CD4-positive, CD25-positive, alpha-beta regulatory T cell (primary cell): ENCODE data around the gene DERA. TPM values are rescaled to one million over a fixed set of nuclear protein-coding genes. Genes with fewer than 3 reads are reported as not detected.
"Not testable (repeated sequence)": the region's sequence is repeated elsewhere in the genome, so short reads cannot be mapped to it uniquely, and the experiment has no call there.

Experiments
- ATAC-seq, 2 donors: fragments of 150-1000 bp; cut with Tn5 transposase; one replicate each; pipeline ENCODE4 v1.10.0; 2021; ENCODE audit warnings: low read depth in 2 of 2, moderate number of reproducible peaks in 2 of 2, moderate library complexity in 1 of 2
- DNase-seq, 3 donors: peaks; one replicate each; pipeline versions ENCODE4 v3.0.0 to v3.0.0-alpha.2; 2012 to 2022; ENCODE audit warnings: mixed read lengths in 1 of 3
- H3K27ac ChIP-seq: one replicate; pipeline ENCODE4 v1.7.0; 2013; ENCODE audit warnings: mild to moderate bottlenecking, low read length; ENCODE audit not compliant: insufficient read depth, poor library complexity, severe bottlenecking
- H3K27me3 ChIP-seq: one replicate; pipeline ENCODE4 v1.7.0; 2013; ENCODE audit warnings: low read length; ENCODE audit not compliant: control insufficient read depth, insufficient read depth
- H3K36me3 ChIP-seq: one replicate; pipeline ENCODE4 v1.7.0; 2013; ENCODE audit warnings: mild to moderate bottlenecking, low read length, moderate library complexity; ENCODE audit not compliant: control insufficient read depth, insufficient read depth
- H3K4me1 ChIP-seq: 2 replicates; pipeline ENCODE4 v1.7.0; 2013; ENCODE audit warnings: mild to moderate bottlenecking, low read length; ENCODE audit not compliant: insufficient read depth, control insufficient read depth, poor library complexity, severe bottlenecking
- H3K4me3 ChIP-seq: one replicate; pipeline ENCODE4 v1.7.0; 2013; ENCODE audit warnings: low read depth, mild to moderate bottlenecking, low read length, moderate library complexity
- H3K9me3 ChIP-seq, 2 experiments: 1 replicate in 1 of 2; 2 replicates in 1 of 2; pipeline ENCODE4 v1.7.0; 2013; ENCODE audit warnings: low read length in 2 of 2, mild to moderate bottlenecking in 1 of 2, moderate library complexity in 1 of 2; ENCODE audit not compliant: control insufficient read depth in 2 of 2
- H3K27ac Mint-ChIP-seq, 3 donors: one replicate each; pipeline ENCODE4 v1.8.0; 2020 to 2022; ENCODE audit warnings: mild to moderate bottlenecking in 3 of 3, mixed read lengths in 3 of 3, moderate library complexity in 2 of 3
- H3K27me3 Mint-ChIP-seq: one replicate; pipeline ENCODE4 v1.8.0; 2022; ENCODE audit warnings: mild to moderate bottlenecking, mixed read lengths
- H3K36me3 Mint-ChIP-seq: one replicate; pipeline ENCODE4 v1.8.0; 2020; ENCODE audit warnings: mixed read lengths
- H3K4me1 Mint-ChIP-seq, 4 donors: one replicate each; pipeline ENCODE4 v1.8.0; 2020 to 2022; ENCODE audit warnings: mixed read lengths in 4 of 4, mild to moderate bottlenecking in 1 of 4
- H3K4me3 Mint-ChIP-seq, 4 donors: one replicate each; pipeline ENCODE4 v1.8.0; 2020 to 2022; ENCODE audit warnings: mild to moderate bottlenecking in 4 of 4, mixed read lengths in 4 of 4, moderate library complexity in 3 of 4
- H3K9me3 Mint-ChIP-seq, 7 donors: one replicate each; pipeline ENCODE4 v1.8.0; 2020 to 2022; ENCODE audit warnings: mixed read lengths in 7 of 7, mild to moderate bottlenecking in 3 of 7, moderate library complexity in 2 of 7
- polyA plus RNA-seq, 4 donors: library from polyadenylated mRNA; unstranded; fragments of 300-500 nt; fragmentation: Illumina TruSeq; gene quantifications; one replicate each; pipeline ENCODE4 v1.2.3, GENCODE V29; 2021
- total RNA-seq: library from RNA; stranded (reverse); gene quantifications from one replicate; pipeline ENCODE4 v1.2.3, GENCODE V29; 2022

Gene DERA
- total and polyA plus RNA-seq, 5 donors from 2014 or later = 14.8 to 45.5 (median 38.5) TPM

- peaks cover 25% of the 10 kb centered on the region for H3K36me3 Mint-ChIP-seq
- H3K4me3 Mint-ChIP-seq = no peak overlapping the region
- H3K27me3 Mint-ChIP-seq = no peaks in the 10 kb centered on the region
- H3K9me3 ChIP-seq = no peaks in the 10 kb centered on the region
- no peak overlapping the region for H3K4me3 ChIP-seq
- no peak overlapping the region for H3K27ac ChIP-seq
- DNase-seq (no peak), ATAC-seq (no peak)
- H3K27ac Mint-ChIP-seq = no peak overlapping the region
- no peaks in the 10 kb centered on the region for H3K4me1 ChIP-seq
- H3K4me1 Mint-ChIP-seq = peaks cover 0 to 5% (median under 1%) of the 10 kb centered on the region in 4 donors
- H3K27me3 ChIP-seq = no peaks in the 10 kb centered on the region
- peaks cover 0 to 2% (median 0%) of the 10 kb centered on the region in 7 donors for H3K9me3 Mint-ChIP-seq
- H3K36me3 ChIP-seq = no peaks in the 10 kb centered on the region
Measured at GRCh38 chr12:15996948-15997347, 85.8 kb downstream of the DERA start.

DNA sequence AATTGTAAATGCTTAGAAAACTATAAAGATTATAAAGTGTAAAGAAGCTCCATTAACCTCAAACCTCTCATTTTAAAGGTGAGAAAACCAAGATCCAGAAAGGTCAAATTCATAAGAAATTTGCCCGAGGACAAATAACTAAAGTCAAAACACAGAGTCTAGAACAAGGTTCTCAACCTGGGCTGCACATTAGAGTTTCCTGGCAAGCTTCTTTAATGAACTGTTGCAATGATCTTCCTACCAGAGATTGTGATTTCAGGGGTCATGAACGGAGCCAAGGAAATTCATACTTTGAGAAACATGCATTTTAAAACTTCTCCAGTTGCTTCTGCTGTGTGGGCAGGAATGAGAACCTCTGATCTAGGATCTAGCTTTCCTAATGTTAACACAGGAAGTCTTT is 86.8 kb downstream of the DERA start:
- no peak for ATAC-seq

GRCh38 chr12:16002880-16003279 is 91.7 kb downstream of the DERA start:
- H3K36me3 ChIP-seq = no peaks in the 10 kb centered on the region
- no peak overlapping the region for H3K27ac ChIP-seq
- no peaks in the 10 kb centered on the region for H3K9me3 ChIP-seq
- H3K27me3 ChIP-seq = no peaks in the 10 kb centered on the region
- H3K4me1 Mint-ChIP-seq = no peaks in the 10 kb centered on the region
- no peak for DNase-seq
- ATAC-seq = no peak
- H3K9me3 Mint-ChIP-seq = peaks cover 0 to 2% (median 0%) of the 10 kb centered on the region in 7 donors
- H3K27me3 Mint-ChIP-seq = no peaks in the 10 kb centered on the region
- H3K4me3 Mint-ChIP-seq = no peak overlapping the region
- H3K27ac Mint-ChIP-seq = no peak overlapping the region
- H3K36me3 Mint-ChIP-seq = peaks cover 37% of the 10 kb centered on the region
- H3K4me1 ChIP-seq = no peaks in the 10 kb centered on the region
- H3K4me3 ChIP-seq = no peak overlapping the region

More for the DNA sequence above, 86.8 kb downstream of the DERA start:
- DNase-seq = no peak
- H3K4me1 Mint-ChIP-seq = peaks cover 0 to 1% (median 0%) of the 10 kb centered on the region in 4 donors
- Histone ChIP-seq H3K9me3 (no peaks in the 10 kb centered on the region), H3K36me3 (no peaks in the 10 kb centered on the region), H3K27ac (no peak overlapping the region), H3K27me3 (no peaks in the 10 kb centered on the region), H3K4me3 (no peak overlapping the region), H3K4me1 (no peaks in the 10 kb centered on the region)
- no peaks in the 10 kb centered on the region for H3K27me3 Mint-ChIP-seq
- H3K9me3 Mint-ChIP-seq = peaks cover 0 to 2% (median 0%) of the 10 kb centered on the region in 7 donors
- H3K27ac Mint-ChIP-seq = no peak overlapping the region
- peaks cover 23% of the 10 kb centered on the region for H3K36me3 Mint-ChIP-seq
- no peak overlapping the region for H3K4me3 Mint-ChIP-seq

DNA sequence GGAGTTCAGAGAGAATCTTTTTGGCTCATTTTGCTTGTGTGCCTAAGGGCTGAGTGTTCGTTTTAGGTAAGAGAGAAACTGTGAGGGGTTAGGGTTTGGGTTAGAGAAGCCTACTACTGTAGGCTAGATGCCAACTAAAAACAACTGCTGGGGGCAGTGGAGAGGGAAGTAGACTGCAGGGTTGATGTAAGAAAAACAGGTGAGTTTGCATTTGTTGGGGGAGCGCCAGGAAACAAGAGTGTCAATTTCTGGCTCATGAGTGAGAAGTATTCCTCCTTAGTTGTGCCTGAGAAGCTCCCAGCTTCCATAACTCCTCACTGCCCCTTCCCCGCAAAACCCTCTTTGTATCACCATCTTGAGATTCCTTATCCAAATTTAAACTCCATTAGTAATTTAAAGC is 92.3 kb downstream of the DERA start:
- Mint-ChIP-seq H3K36me3 (peaks cover 41% of the 10 kb centered on the region), H3K27ac (no peak overlapping the region), H3K27me3 (no peaks in the 10 kb centered on the region), H3K4me3 (no peak overlapping the region), H3K4me1 (peaks cover 0 to 2% (median 0%) of the 10 kb centered on the region in 4 donors), H3K9me3 (peaks cover 0 to 2% (median 0%) of the 10 kb centered on the region in 7 donors)
- Histone ChIP-seq H3K36me3 (no peaks in the 10 kb centered on the region), H3K9me3 (no peaks in the 10 kb centered on the region), H3K27ac (no peak overlapping the region), H3K4me3 (no peak overlapping the region), H3K27me3 (no peaks in the 10 kb centered on the region), H3K4me1 (no peaks in the 10 kb centered on the region)
- DNase-seq (no peak), ATAC-seq (no peak)

DNA sequence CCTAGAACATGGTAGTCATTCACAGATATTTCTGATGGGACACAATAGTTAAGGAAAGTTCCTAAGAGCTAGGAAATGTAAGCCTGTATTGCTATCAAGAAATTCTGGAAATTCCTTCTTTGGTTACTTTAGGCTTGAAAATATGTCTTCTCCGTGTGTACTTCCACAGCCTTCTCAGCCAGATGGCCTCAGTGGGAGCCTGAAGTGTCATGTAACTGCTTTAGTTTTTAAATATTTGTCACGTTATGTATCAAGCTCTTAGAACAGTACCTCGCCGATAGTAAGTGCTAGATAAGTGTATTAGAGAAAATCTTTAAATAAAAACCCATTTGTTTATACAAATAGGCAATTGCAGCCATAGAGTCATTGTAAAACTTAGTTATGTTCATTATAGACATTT is 95.6 kb downstream of the DERA start:
- H3K9me3 Mint-ChIP-seq = peaks cover 0 to 4% (median 0%) of the 10 kb centered on the region in 7 donors
- no peaks in the 10 kb centered on the region for H3K27me3 Mint-ChIP-seq
- Histone ChIP-seq H3K27ac (no peak overlapping the region), H3K4me1 (no peaks in the 10 kb centered on the region), H3K4me3 (no peak overlapping the region), H3K36me3 (no peaks in the 10 kb centered on the region), H3K9me3 (no peaks in the 10 kb centered on the region), H3K27me3 (no peaks in the 10 kb centered on the region)
- no peak overlapping the region for H3K27ac Mint-ChIP-seq
- ATAC-seq (no peak), DNase-seq (no peak)
- H3K4me1 Mint-ChIP-seq = peaks cover 0 to 2% (median 0%) of the 10 kb centered on the region in 4 donors
- H3K4me3 Mint-ChIP-seq = no peak overlapping the region
- H3K36me3 Mint-ChIP-seq = peaks cover 37% of the 10 kb centered on the region

- peaks cover 47% of the 10 kb centered on the region for H3K36me3 Mint-ChIP-seq
Measured at GRCh38 chr12:16008421-16008824, 97.3 kb downstream of the DERA start.

GRCh38 chr12:16012117-16012516 is 101.0 kb downstream of the DERA start:
- no peak for ATAC-seq
- H3K9me3 ChIP-seq = peaks cover 10 to 19% of the 10 kb centered on the region in 2 experiments
- Mint-ChIP-seq H3K4me1 (peaks cover 0 to 4% (median 1%) of the 10 kb centered on the region in 4 donors), H3K9me3 (peaks cover 6 to 42% (median 19%) of the 10 kb centered on the region in 7 donors), H3K36me3 (peaks cover 57% of the 10 kb centered on the region), H3K27ac (peak overlapping the region in 1 of 3 donors; percentile 34), H3K27me3 (no peaks in the 10 kb centered on the region), H3K4me3 (no peak overlapping the region)
- no peak for DNase-seq
- no peak overlapping the region for H3K27ac ChIP-seq
- no peaks in the 10 kb centered on the region for H3K27me3 ChIP-seq
- H3K4me3 ChIP-seq = no peak overlapping the region
- H3K4me1 ChIP-seq = no peaks in the 10 kb centered on the region
- peaks cover 4% of the 10 kb centered on the region for H3K36me3 ChIP-seq

More at GRCh38 chr12:16008421-16008824, 97.3 kb downstream of the DERA start:
- no peak for ATAC-seq
- H3K27ac Mint-ChIP-seq = no peak overlapping the region
- H3K36me3 ChIP-seq = no peaks in the 10 kb centered on the region
- no peak overlapping the region for H3K27ac ChIP-seq
- DNase-seq = no peak
- no peaks in the 10 kb centered on the region for H3K4me1 ChIP-seq
- no peaks in the 10 kb centered on the region for H3K27me3 ChIP-seq
- H3K9me3 ChIP-seq = peaks cover 0 to 5% of the 10 kb centered on the region in 2 experiments
- no peak overlapping the region for H3K4me3 ChIP-seq
- H3K4me3 Mint-ChIP-seq = no peak overlapping the region
- no peaks in the 10 kb centered on the region for H3K27me3 Mint-ChIP-seq
- H3K4me1 Mint-ChIP-seq = peaks cover 0 to 2% (median 0%) of the 10 kb centered on the region in 4 donors
- peaks cover 0 to 14% (median 7%) of the 10 kb centered on the region in 7 donors for H3K9me3 Mint-ChIP-seq

DNA sequence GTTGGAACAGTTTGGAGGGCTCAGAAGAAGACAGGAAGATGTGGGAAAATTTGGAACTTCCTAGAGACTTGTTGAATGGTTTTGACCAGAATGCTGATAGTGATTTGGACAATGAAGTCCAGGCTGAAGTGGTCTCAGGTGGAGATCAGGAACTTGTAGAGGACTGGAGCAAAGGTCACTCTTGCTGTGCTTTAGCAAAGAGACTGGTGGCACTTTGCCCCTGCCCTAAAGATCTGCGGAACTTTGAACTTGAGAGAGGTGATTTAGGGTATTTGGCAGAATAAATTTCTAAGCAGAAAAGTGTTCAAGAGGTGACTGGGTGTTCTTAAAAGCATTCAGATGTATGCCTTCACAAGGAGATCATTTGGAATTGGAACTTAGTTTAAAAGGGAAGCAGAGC is 102.6 kb downstream of the DERA start:
- Mint-ChIP-seq H3K36me3 (peaks cover 56% of the 10 kb centered on the region), H3K9me3 (peaks cover 6 to 44% (median 21%) of the 10 kb centered on the region in 7 donors), H3K27ac (peak overlapping the region in 1 of 3 donors; percentile 89)
- not testable (repeated sequence) for H3K4me3 Mint-ChIP-seq, H3K27ac ChIP-seq, H3K27me3 ChIP-seq, ATAC-seq, H3K36me3 ChIP-seq, H3K27me3 Mint-ChIP-seq, H3K4me3 ChIP-seq, DNase-seq, H3K4me1 Mint-ChIP-seq, H3K4me1 ChIP-seq
- H3K9me3 ChIP-seq = peaks cover 10 to 19% of the 10 kb centered on the region in 2 experiments
